HG03060 (cell line): Measurements from ENCODE around the gene NIPAL4.

Experiments
- ATAC-seq: cut with Tn5 transposase; IDR thresholded peaks from one replicate; pipeline ENCODE4 v1.9.1; 2021; ENCODE audit warnings: low read depth, moderate number of reproducible peaks; ENCODE audit not compliant: unreplicated experiment

Gene NIPAL4

DNA sequence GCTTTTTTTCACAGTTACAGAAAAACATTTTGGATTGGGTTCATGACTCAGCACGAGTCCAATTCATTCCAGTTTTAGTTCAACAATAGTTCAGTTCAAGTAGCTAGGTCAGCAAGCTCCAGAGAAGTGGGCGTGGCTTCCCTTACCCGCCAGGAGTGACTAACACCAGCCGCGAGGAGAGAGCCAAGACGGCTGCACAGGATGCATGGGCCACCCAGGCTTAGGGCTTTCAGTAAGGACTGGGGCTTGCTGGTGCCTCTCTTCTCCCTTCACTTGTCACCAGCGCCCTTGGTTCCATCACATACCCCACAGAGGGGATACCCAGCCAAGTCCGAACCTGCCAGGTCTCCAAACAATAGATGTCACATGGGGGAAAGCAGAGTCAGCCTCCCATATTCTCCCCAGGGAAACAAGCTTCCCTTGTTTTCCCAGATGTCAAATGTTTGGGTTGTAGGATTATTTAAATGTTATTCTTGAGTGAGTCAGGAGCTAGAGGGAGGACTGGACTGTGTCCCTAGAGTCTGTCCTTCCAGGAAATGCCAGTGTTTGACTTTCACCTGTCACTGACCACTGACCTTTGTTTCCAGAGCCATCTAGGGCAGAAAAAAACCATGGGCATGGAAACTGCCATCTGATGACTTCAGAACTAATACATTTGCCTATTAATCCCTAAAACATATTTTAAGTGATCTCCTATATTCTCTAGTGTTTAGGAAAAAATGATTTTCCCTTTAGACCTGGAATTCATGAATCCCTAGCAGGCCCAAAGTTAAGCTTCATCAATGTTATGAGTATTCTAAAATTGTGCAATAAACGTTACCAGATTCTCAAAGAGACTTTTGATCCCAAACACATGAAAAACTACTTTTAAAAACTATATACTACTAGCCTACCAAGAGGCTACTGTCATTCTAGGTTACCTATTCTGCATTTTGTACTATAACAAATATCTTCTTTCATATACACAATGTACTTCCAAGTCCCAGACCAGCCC is 51.9 kb downstream of the NIPAL4 start:
- no peak for ATAC-seq

DNA sequence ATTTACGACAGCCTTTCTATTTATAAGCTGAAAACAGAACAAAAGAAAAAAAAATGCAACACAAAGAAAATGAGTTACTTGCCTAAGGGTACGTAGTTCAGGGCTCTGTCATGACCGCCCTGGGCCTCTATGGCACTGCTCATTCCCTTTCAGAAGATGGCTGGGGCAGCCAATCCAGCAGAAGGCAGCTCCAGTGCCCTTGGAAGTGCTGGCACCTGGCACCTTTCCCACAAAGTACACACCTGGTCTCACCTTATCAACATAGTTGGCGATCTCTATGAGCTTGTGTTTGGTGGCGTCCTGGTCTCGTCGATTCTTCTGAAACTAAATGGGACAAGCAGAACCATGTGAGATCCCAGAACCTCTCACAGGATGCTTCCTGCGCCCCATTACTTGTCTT is 53.2 kb downstream of the NIPAL4 start:
- ATAC-seq: no peak

DNA sequence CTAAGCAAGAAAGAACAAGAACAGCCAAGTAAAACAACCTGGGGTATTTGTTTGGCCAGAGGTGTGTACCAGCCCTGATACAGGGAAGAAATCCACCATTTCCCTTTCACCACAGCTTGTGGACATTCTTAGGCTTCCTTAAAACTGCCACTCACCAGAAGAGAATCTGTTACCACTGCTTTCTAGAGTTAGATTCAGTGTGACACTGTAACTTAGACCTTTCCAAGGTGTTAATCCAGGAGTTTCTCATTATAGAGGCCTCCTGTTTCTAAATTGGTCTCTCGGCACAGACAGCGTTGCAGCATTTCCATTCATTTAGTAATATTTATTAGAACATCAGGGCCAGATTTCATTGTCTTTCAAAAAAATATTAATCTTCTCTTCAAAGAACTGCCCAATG is 55.0 kb downstream of the NIPAL4 start:
- ATAC-seq: no peak

- no peak for ATAC-seq
Observed at GRCh38 chr5:157516006-157516405, 56.0 kb downstream of the NIPAL4 start.

- ATAC-seq: no peak
Observed at GRCh38 chr5:157516626-157517325, 56.8 kb downstream of the NIPAL4 start.

DNA sequence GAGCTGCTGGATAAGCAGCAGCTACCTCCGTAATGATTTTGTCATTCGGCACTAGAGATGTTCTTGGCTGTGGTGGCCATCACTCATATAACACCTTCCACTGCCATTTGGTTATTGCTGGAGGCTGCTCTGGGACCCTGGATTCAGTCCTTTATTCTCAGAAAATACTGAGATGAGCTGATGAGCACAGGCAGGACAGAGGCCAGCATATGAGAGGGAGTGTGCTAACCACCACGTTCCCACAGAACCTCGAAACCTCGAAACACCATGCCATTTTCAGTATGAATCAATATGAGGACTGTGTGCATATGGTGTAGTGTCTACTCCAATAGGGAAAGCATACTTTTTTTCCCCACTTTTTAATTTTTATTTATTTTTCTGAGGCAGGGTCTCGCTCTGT is 59.0 kb downstream of the NIPAL4 start:
- peak; percentile 70 for ATAC-seq

DNA sequence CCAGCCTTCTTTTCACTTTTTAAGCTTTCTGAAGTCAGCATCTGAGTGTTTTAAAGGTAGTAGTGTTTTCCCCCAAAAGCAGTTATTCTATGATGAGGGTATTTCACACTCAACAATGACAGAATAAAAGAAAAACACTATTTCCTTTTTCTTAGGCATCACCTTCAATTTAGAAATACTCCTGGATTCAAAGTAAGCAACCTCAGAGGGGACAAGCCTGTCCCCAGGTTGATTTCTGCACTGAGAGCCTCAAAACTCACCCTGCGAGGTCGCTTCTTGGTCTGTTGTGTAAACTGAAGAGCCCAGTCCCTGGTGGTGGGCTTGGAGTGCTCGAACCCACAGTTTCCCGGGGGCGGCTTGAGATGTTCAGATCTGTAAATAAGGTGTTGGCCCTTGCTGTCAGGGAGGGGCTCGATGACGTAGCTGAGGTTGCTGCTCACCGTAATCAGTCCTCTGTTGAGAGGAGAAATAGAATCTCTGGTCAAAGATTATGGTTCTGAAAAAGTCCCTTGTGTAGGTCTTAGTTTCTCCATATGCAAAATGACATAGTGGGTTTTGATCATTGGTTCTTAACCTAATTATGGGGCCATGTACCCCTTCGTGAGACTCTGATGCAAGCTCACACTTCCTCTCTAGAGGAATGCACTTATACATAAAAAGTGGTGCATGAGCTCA is 59.7 kb downstream of the NIPAL4 start:
- ATAC-seq: no peak

- ATAC-seq: no peak
Observed at GRCh38 chr5:157520911-157521703, 61.1 kb downstream of the NIPAL4 start.

GRCh38 chr5:157521704-157522029 is 61.7 kb downstream of the NIPAL4 start:
- ATAC-seq: no peak

DNA sequence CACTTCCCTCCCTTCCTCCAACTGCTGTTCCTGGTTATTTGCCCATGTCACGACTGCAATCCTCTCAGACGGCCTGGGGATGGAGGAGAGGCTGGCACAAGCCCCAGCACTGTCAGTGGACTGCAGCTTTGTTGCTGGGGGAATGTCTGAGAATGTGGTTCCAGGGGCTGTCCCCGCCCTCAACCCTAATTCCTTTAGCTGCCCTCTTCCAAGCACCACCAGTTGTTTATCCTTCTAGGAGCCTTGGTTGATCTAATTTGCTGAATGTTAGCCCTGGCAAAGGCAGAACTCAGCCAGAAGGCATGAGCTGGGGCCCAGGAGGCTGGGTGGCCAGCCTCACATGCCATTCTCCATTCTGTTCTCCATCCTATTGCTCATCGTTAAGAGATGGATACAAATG is 64.0 kb downstream of the NIPAL4 start:
- ATAC-seq: no peak
